BJ (cell line): ENCODE results near the gene SLC3A2. TPM values are rescaled to one million over a fixed set of nuclear protein-coding genes. Genes with fewer than 3 reads are reported as not detected.

Experiments
- CTCF ChIA-PET: fragments of 350-600 bp; formaldehyde crosslinking; extraction: SDS; loops from one replicate; lab custom pipeline; 2021; ENCODE audit warnings: antibody characterized with exemption, inconsistent platforms; lab: Yijun Ruan, JAX
- POLR2A ChIA-PET: fragments of 300-600 bp; sonication (Branson Sonifier 250); formaldehyde crosslinking; extraction: SDS; loops from one replicate; lab custom pipeline; 2021; ENCODE audit warnings: antibody characterized with exemption; lab: Charles Lee
- DNase-seq: peaks from one replicate; pipeline ENCODE4 v3.0.0-alpha.2; 2011; ENCODE audit warnings: low read depth
- H3K27me3 ChIP-seq: 2 replicates; pipeline ENCODE4 v1.6.0; 2011; ENCODE audit warnings: low read length; ENCODE audit not compliant: control insufficient read depth, insufficient read depth
- H3K36me3 ChIP-seq: 2 replicates; pipeline ENCODE4 v1.5.1; 2011; ENCODE audit warnings: low read length; ENCODE audit not compliant: control insufficient read depth, insufficient read depth
- H3K4me3 ChIP-seq: 2 replicates; pipeline ENCODE4 v1.5.1; 2011; ENCODE audit warnings: low read depth, mild to moderate bottlenecking, control low read depth, low read length
- polyA plus RNA-seq: library from polyadenylated mRNA; depleted of rRNA; stranded (reverse); fragments of >200 nt; gene quantifications from 2 replicates; pipeline ENCODE4 v1.2.3, GENCODE V29; 2011
- TF ChIP-seq, protein P1 (sequence below): IDR thresholded peaks from 2 replicates; pipeline ENCODE4 v1.5.1; 2011; ENCODE audit warnings: low read depth, mild to moderate bottlenecking, control low read depth, inconsistent platforms, low read length, moderate library complexity; ENCODE audit not compliant: insufficient read depth

Gene SLC3A2
- polyA plus RNA-seq, 1 experiment, result 535 TPM

DNA sequence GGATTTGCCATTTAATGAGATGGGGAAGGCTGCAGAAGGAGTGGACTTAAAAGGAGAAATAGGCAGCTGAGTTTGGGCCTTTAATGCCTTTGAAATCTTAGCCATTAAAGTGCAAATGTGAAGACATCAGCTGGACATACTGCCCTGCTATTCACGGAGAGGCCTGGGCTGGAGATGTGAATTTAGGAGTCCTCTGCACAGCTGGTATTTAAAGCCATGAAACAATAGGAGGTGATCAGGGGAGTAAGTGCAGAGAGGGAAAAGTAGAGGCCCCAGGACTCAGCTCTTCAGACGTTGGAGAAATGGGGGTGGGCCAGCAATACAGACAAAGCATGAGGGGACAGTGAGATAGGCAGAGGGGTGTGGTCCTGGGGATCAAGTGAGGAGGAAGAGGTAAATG, 16.6 kb downstream of the SLC3A2 start:
- no peaks in the 10 kb centered on the region for H3K36me3 ChIP-seq
- ChIA-PET POLR2A (no interaction called here), CTCF (interaction anchor here (0.8 to 2.1 kb wide), 4 partner anchors 9 to 126 kb away, joined by 3 to 7 read pairs (median 4); no protein-coding TSS in a partner anchor)
- DNase-seq, result no peak
- H3K4me3 ChIP-seq, result no peak overlapping the region
- TF ChIP-seq, protein P1, sequence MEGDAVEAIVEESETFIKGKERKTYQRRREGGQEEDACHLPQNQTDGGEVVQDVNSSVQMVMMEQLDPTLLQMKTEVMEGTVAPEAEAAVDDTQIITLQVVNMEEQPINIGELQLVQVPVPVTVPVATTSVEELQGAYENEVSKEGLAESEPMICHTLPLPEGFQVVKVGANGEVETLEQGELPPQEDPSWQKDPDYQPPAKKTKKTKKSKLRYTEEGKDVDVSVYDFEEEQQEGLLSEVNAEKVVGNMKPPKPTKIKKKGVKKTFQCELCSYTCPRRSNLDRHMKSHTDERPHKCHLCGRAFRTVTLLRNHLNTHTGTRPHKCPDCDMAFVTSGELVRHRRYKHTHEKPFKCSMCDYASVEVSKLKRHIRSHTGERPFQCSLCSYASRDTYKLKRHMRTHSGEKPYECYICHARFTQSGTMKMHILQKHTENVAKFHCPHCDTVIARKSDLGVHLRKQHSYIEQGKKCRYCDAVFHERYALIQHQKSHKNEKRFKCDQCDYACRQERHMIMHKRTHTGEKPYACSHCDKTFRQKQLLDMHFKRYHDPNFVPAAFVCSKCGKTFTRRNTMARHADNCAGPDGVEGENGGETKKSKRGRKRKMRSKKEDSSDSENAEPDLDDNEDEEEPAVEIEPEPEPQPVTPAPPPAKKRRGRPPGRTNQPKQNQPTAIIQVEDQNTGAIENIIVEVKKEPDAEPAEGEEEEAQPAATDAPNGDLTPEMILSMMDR, result no peak
- H3K27me3 ChIP-seq, result peaks cover 2% of the 10 kb centered on the region

DNA sequence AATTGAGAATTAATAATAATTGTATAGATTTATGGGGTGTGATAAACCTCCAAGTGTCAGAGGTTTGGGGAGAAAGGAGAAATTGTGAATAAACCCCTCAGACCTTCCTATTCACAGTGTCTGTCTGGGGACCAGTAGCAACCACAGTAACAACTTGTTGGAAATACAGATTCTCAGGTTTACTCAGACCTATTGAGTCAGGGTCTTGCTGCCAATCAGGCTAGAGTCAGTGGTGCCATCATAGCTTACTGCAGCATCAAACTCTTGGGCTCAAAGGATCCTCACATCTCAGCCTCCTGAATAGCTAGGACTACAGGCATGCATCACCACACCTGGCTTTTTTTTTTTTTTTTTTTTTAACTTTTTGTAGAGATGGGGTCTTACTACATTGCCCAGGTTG, 17.3 kb downstream of the SLC3A2 start:
- no peaks in the 10 kb centered on the region for H3K36me3 ChIP-seq
- CTCF ChIA-PET, result interaction anchor here (1.2 to 2.1 kb wide), 4 partner anchors 8 to 124 kb away, joined by 3 to 7 read pairs (median 4); no protein-coding TSS in a partner anchor

GRCh38 chr11:62902932-62903331, 22.2 kb downstream of the SLC3A2 start:
- ChIA-PET CTCF (interaction anchor here (0.8 to 11.6 kb wide), 5 partner anchors 11 to 125 kb away, joined by 3 to 376 read pairs (median 5); no protein-coding TSS in a partner anchor), POLR2A (no interaction called here)
- TF ChIP-seq, protein P1, result no peak
- no peak for DNase-seq
- Histone ChIP-seq H3K36me3 (no peaks in the 10 kb centered on the region), H3K4me3 (no peak overlapping the region), H3K27me3 (no peaks in the 10 kb centered on the region; the same call in 1 of the 2 replicates)

More for the DNA sequence above, 17.3 kb downstream of the SLC3A2 start:
- Histone ChIP-seq H3K4me3 (no peak overlapping the region), H3K27me3 (peaks cover 2% of the 10 kb centered on the region)
- DNase-seq, result no peak
- POLR2A ChIA-PET, result no interaction called here
- TF ChIP-seq, protein P1, result no peak

DNA sequence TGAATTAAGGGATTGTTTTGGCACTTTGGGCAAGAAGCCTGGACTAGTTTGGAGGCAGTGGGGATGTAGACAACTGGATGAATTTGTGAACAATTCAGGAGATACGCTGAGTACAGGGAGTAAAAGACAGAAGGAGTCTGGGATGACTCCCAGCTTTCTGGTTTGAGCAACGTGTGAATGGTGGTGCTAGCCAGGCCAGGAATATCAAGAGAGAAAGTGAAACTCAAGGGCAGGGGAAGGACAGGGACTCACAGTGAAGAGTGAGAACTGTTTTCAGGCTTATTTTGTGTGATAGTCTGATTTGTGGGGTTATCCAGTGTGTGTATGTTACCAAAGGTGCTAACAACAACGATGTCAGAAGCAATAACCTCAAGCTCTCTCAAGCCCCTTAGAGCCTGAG, 24.6 kb downstream of the SLC3A2 start:
- Histone ChIP-seq H3K36me3 (no peaks in the 10 kb centered on the region), H3K4me3 (no peak overlapping the region), H3K27me3 (no peaks in the 10 kb centered on the region)
- ChIA-PET POLR2A (no interaction called here), CTCF (interaction anchor here (0.5 to 11.6 kb wide), 25 partner anchors 8 to 422 kb away, joined by 3 to 376 read pairs (median 8); partner anchors contain the start of genes CHRM1 and SLC22A8)
- TF ChIP-seq, protein P1, result no peak
- DNase-seq, result no peak

GRCh38 chr11:62905927-62906531, 25.3 kb downstream of the SLC3A2 start:
- no peak for DNase-seq
- CTCF ChIA-PET, result interaction anchor here (0.5 to 11.6 kb wide), 32 partner anchors 8 to 794 kb away, joined by 3 to 376 read pairs (median 5); partner anchors contain the start of genes CHRM1 and SLC22A8
- Histone ChIP-seq H3K4me3 (no peak overlapping the region), H3K36me3 (no peaks in the 10 kb centered on the region), H3K27me3 (no peaks in the 10 kb centered on the region)
- TF ChIP-seq, protein P1, result peak; percentile 100
- POLR2A ChIA-PET, result no interaction called here
